ENCODE data around the gene XIRP2.
"Not testable (repeated sequence)": the region's sequence is repeated elsewhere in the genome, so short reads cannot be mapped to it uniquely, and the experiment has no call there.

Gene XIRP2

DNA sequence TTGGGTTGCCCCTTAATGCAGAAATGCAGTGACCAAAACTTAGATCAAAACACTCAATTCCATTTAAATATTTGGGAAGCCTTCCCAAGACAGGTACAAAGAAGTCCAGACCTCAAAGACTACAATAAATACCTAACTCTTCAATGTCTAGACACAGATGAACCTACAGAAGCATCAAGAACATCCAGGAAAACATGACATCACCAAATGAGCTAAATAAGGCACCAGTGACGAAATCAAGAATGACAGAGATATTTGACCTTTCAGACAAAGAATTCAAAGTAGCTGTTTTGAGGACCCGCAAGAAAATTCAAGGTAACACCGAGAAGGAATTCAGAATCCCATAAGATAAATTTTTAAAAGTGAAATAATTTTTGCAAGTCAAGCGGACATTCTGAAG is 140.2 kb downstream of the XIRP2 start:
- Histone ChIP-seq H3K9me3 (ENCODE audit: control insufficient read depth, insufficient read depth, low read length) (no peaks in the 10 kb centered on the region), H3K9ac (ENCODE audit: low read depth, low read length) (no peak overlapping the region), H3K36me3 (ENCODE audit: insufficient read depth, low read length) (no peaks in the 10 kb centered on the region), H3K4me1 (ENCODE audit: insufficient read depth, low read length) (no peaks in the 10 kb centered on the region)

DNA sequence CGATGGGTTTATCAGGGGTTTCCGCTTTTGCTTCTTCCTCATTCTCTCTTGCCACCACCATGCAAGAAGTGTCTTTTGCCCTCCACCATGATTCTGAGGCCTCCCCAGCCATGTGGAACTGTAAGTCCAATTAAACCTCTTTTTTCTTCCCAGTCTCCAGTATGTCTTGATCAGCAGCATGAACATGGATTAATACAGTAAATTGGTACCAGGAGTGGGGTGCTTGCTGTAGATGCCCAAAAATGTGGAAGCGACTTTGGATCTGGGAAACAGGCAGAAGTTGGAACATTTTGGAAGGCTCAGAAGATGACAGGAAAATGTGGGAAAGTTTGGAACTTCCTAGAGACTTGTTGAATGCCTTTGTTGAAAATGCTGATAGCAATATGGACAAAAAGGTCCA is 146.7 kb downstream of the XIRP2 start:
- H3K4me1 ChIP-seq (ENCODE audit: insufficient read depth, low read length); H3K9me3 ChIP-seq (ENCODE audit: control insufficient read depth, insufficient read depth, low read length); H3K36me3 ChIP-seq (ENCODE audit: insufficient read depth, low read length); H3K9ac ChIP-seq (ENCODE audit: low read depth, low read length): not testable (repeated sequence)

DNA sequence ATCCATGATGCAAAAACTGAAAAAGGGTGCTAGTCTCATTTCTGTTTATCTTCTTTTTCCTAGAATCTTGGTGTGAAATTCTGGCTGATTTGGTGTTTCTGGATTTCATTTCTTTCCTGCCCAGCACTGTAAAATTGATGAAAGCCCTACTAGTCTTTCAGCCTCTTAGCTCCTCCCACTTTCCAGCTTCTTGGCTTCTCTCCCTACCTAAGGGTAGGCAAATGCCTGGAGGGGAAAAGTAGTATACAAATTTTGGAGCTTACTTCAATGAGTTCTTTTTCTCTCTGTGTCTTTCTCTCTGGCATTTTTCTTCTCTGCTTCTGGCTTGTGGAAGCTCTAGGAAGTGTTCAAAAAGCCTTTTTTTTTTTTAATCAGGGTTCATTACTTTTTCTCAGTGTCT is 160.5 kb downstream of the XIRP2 start:
- Histone ChIP-seq H3K9me3 (ENCODE audit: control insufficient read depth, insufficient read depth, low read length) (no peaks in the 10 kb centered on the region), H3K9ac (ENCODE audit: low read depth, low read length) (no peak overlapping the region), H3K36me3 (ENCODE audit: insufficient read depth, low read length) (no peaks in the 10 kb centered on the region), H3K4me1 (ENCODE audit: insufficient read depth, low read length) (no peaks in the 10 kb centered on the region)

DNA sequence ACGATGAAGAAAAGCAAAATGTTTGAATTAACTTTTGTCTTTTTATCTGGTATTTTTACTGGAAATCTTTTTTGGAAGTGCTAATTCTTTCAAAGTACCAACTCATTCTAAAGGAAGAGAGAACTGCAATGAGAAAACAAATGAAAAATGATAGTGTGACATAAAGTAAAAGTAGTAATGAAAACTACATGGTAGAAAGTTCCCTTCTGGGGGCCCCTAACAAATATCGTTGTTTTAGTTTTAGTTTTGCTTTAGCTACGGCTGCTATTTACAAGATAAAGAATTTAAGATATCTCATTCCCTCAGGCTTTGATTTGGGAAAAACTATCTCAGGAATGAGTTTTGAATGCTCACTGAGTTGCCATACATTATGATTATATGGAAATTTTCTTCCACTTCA is 161.4 kb downstream of the XIRP2 start:
- H3K4me1 ChIP-seq (ENCODE audit: insufficient read depth, low read length): no peaks in the 10 kb centered on the region
- no peaks in the 10 kb centered on the region for H3K36me3 ChIP-seq (ENCODE audit: insufficient read depth, low read length)
- no peaks in the 10 kb centered on the region for H3K9me3 ChIP-seq (ENCODE audit: control insufficient read depth, insufficient read depth, low read length)
- H3K9ac ChIP-seq (ENCODE audit: low read depth, low read length): no peak overlapping the region

DNA sequence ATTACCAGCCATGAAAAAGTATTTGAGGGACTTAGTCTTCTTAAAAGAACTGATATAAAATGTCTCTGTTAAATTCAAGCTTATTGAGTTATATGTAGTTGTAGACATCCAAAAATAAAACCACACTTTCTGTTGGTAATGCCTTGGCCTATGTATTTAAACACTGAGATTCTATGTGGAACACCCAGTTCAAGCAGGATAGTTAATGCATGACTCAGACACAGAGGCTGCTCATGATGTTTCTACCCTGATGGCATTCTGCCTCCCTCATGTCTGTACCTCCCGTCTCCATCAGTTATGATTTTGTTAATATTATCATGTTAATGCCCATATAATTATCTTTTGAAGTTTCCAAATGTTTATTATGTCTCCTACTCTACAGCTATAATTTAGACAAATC is 164.5 kb downstream of the XIRP2 start:
- no peaks in the 10 kb centered on the region for H3K36me3 ChIP-seq (ENCODE audit: insufficient read depth, low read length)
- no peaks in the 10 kb centered on the region for H3K4me1 ChIP-seq (ENCODE audit: insufficient read depth, low read length)
- H3K9me3 ChIP-seq (ENCODE audit: control insufficient read depth, insufficient read depth, low read length): no peaks in the 10 kb centered on the region
- no peak overlapping the region for H3K9ac ChIP-seq (ENCODE audit: low read depth, low read length)

DNA sequence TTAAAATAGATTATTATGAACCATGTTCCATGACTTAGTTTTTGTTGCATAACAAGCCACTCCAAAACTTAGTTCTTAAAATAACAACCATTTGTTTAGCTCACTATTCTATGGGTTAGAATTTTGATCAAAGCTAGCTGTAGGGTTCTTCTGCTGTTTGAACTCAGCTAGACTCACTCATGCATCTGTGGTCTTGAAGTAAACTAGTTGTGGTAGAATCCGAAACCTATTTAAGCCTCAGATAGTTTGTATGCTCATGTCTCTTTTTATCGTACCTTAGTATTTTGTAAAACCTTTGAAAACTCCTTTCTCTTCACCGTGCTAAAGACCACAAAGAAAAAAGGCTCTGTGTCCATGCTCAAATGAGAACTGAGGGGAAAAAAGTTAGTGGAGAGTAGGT is 166.6 kb downstream of the XIRP2 start:
- Histone ChIP-seq H3K9me3 (ENCODE audit: control insufficient read depth, insufficient read depth, low read length) (no peaks in the 10 kb centered on the region), H3K36me3 (ENCODE audit: insufficient read depth, low read length) (no peaks in the 10 kb centered on the region)

DNA sequence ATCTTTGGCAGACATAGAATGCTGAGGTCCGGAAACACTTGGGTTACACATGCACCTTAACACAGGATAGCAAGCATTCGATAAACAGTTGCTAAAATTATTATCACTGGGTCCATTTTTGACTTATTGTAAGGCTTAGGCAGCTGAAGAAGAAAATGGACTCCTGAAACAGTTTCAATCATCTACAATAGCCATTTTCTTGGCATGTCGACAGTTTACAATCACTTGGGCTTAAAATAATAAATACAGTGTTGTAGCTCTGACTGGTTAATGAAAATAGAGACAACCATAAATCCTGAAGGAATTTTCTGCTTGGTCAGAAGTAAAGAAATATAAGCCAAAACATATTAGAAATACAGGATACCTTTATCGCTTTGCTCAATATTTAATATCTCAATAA is 169.2 kb downstream of the XIRP2 start:
- no peaks in the 10 kb centered on the region for H3K4me1 ChIP-seq (ENCODE audit: insufficient read depth, low read length)
- no peak overlapping the region for H3K9ac ChIP-seq (ENCODE audit: low read depth, low read length)
- H3K36me3 ChIP-seq (ENCODE audit: insufficient read depth, low read length): no peaks in the 10 kb centered on the region
- H3K9me3 ChIP-seq (ENCODE audit: control insufficient read depth, insufficient read depth, low read length): no peaks in the 10 kb centered on the region

More for the DNA sequence above, 166.6 kb downstream of the XIRP2 start:
- no peak overlapping the region for H3K9ac ChIP-seq (ENCODE audit: low read depth, low read length)
- H3K4me1 ChIP-seq (ENCODE audit: insufficient read depth, low read length): no peaks in the 10 kb centered on the region

DNA sequence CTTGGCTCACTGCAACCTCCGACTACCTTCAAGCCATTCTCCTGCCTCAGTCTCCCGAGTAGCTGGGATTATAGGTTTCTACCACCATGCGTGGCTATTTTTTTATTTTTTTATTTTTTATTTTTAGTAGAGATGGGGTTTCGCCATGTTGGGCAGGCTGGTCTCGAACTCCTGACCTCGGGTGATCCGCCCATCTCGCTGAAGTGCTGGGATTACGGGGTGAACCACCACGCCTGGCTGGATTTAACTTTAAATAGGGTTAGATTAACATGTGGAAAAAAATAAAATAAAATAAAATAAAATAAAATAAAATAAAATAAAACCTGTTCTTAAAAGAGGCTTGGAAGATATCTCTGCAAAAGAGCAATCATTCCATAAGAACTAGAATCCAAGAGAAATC is 170.9 kb downstream of the XIRP2 start:
- H3K36me3 ChIP-seq (ENCODE audit: insufficient read depth, low read length): no peaks in the 10 kb centered on the region
- H3K9me3 ChIP-seq (ENCODE audit: control insufficient read depth, insufficient read depth, low read length): no peaks in the 10 kb centered on the region
- no peaks in the 10 kb centered on the region for H3K4me1 ChIP-seq (ENCODE audit: insufficient read depth, low read length)
- no peak overlapping the region for H3K9ac ChIP-seq (ENCODE audit: low read depth, low read length)

DNA sequence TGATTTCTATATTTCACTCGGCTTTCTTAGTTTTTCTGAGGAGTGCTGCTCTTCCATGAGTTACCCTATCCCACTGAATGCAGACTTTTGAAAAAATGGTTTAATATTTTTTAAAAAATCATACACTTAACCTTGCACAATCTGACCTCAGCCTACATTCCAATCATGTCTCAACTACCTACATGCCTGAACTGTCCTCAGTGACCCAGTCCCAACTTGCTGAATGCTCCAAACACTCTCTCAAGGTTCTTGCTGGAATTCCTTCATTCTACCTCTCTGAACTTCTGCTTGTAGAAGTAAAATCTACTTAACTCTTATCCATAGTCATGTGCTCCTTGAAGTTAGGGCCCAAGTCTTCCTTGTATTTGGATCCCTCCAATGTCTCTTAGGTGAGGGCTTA is 181.6 kb downstream of the XIRP2 start:
- Histone ChIP-seq H3K9me3 (ENCODE audit: control insufficient read depth, insufficient read depth, low read length) (no peaks in the 10 kb centered on the region), H3K36me3 (ENCODE audit: insufficient read depth, low read length) (no peaks in the 10 kb centered on the region), H3K4me1 (ENCODE audit: insufficient read depth, low read length) (no peaks in the 10 kb centered on the region), H3K9ac (ENCODE audit: low read depth, low read length) (no peak overlapping the region)

DNA sequence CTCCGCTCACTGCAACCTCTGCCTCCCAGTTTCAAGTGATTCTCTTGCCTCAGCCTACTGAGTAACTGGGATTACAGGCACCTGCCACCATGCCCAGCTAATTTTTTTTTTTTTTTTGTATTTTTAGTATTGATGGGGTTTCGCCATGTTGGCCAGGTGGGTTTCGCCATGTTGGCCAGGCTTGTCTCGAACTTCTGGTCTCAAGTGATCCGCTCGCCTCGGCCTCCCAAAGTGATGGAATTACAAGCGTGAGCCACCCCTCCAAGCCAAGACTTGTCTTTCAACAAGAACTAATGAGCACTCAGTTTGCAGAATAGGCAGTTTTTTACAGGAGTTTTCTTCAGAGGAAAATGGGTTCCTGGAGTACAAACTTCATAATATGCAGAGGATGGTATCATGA is 187.4 kb downstream of the XIRP2 start:
- not testable (repeated sequence) for H3K36me3 ChIP-seq (ENCODE audit: insufficient read depth, low read length); H3K9me3 ChIP-seq (ENCODE audit: control insufficient read depth, insufficient read depth, low read length); H3K9ac ChIP-seq (ENCODE audit: low read depth, low read length); H3K4me1 ChIP-seq (ENCODE audit: insufficient read depth, low read length)

DNA sequence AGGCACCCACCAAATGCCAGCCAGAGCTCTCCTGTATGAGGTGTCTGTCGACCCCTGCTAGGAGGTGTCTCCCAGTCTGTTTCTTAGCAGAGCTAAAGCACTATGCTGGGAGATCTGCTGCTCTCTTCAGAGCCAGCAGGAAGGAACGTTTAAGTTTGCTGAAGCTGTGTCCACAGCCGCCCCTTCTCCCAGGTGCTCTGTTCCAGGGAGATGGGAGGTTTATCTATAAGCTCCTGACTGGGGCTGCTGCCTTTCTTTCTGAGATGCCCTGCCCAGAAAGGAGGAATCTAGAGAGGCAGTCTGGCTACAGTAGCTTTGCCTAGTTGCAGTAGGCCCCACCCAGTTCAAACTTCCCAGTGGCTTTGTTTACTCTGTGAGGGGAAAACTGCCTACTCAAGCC is 210.7 kb downstream of the XIRP2 start:
- H3K36me3 ChIP-seq (ENCODE audit: insufficient read depth, low read length); H3K9me3 ChIP-seq (ENCODE audit: control insufficient read depth, insufficient read depth, low read length); H3K9ac ChIP-seq (ENCODE audit: low read depth, low read length); H3K4me1 ChIP-seq (ENCODE audit: insufficient read depth, low read length): not testable (repeated sequence)

DNA sequence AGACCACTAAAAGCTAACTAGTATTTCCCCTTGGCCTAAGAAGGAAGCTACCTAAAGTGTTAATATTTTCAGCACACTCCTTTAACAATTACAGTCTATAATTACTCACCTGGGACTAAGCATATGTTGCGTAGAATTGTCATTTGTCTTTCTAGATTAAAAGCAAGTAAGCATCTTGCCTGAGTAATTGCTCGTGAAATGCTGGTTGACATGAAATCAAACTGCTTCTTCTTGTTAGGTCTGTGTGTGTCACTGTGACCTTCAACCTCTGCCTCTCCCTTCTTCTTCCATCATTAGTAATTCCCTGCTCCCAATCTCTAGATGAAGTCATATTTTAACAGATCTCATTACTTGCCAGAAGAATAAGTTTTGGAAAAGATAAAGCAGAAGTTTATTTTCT is 212.2 kb downstream of the XIRP2 start:
- no peaks in the 10 kb centered on the region for H3K4me1 ChIP-seq (ENCODE audit: insufficient read depth, low read length)
- no peaks in the 10 kb centered on the region for H3K9me3 ChIP-seq (ENCODE audit: control insufficient read depth, insufficient read depth, low read length)
- H3K36me3 ChIP-seq (ENCODE audit: insufficient read depth, low read length): no peaks in the 10 kb centered on the region
- no peak overlapping the region for H3K9ac ChIP-seq (ENCODE audit: low read depth, low read length)

DNA sequence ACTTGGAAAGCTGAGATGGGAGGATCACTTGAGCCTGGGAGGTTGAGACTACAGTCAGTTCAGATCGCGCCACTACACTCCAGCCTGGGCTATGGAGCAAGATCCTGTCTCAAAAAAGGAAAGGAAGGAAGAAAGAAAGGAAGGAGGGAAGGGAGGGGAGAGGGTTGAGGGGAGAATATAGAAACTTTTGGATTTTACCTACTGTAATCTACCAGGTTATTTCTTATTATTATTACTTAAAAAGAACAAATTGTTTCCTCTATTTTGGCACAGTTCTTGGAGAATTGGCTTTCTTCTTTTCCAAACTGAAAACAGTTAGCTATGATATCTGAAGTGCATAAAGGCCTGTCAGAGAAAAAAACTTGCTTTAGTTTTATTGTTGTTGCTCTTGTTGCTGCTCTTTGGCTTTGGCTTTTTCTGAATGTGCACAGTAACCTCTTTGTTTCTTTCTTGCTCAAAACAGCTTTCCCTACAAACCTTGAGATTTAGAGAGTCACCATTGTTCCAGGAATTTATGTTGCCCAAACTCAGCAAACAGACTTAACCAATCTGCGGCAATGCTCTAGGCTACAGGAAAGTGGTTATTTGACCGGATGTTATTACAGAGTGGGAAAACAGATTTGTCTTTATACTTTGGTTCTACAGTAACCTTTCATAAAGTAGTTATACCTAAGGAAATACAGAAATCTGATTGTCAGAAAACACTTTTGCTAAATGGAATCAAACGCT is 214.9 kb downstream of the XIRP2 start:
- Histone ChIP-seq H3K36me3 (ENCODE audit: insufficient read depth, low read length) (no peaks in the 10 kb centered on the region), H3K9ac (ENCODE audit: low read depth, low read length) (no peak overlapping the region), H3K4me1 (ENCODE audit: insufficient read depth, low read length) (no peaks in the 10 kb centered on the region), H3K9me3 (ENCODE audit: control insufficient read depth, insufficient read depth, low read length) (no peaks in the 10 kb centered on the region)

DNA sequence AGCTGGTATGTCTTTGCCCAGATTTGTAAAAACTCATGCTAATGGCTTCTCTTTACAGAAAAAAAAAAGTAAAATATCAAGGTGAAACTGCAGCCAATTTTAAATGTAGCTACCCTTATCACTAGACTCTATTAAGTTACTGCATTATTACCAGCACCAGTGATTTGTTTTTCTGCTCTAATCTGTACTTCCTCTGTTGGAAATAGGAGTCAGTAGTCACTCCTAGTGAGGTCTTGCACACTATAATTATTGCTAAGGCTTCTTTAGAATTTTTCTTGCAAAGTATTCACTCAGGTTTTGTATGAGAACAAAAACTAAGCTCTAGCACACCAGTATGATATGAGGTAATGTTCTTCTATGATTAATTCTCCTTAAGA is 215.5 kb downstream of the XIRP2 start:
- Histone ChIP-seq H3K9ac (ENCODE audit: low read depth, low read length) (no peak overlapping the region), H3K36me3 (ENCODE audit: insufficient read depth, low read length) (no peaks in the 10 kb centered on the region), H3K9me3 (ENCODE audit: control insufficient read depth, insufficient read depth, low read length) (no peaks in the 10 kb centered on the region), H3K4me1 (ENCODE audit: insufficient read depth, low read length) (no peaks in the 10 kb centered on the region)

DNA sequence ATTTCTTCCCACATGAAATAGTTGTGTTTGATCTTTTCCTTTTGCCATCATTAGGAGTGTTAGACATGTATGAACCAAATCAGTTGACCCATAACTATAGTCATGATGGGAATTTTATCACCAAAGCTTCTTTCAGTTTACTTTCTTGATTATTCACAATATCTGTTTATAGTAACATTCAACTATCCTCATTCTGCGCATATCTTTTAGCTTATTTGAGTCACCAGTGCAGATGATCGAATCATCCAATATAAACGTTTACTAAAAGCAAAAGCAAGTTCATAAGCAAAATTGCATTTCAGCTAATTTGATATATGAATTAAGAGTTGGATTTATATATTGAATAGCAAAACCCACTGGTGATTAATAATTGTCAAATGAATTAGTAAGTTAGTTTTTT is 216.4 kb downstream of the XIRP2 start:
- Histone ChIP-seq H3K9me3 (ENCODE audit: control insufficient read depth, insufficient read depth, low read length) (no peaks in the 10 kb centered on the region), H3K4me1 (ENCODE audit: insufficient read depth, low read length) (no peaks in the 10 kb centered on the region), H3K36me3 (ENCODE audit: insufficient read depth, low read length) (no peaks in the 10 kb centered on the region), H3K9ac (ENCODE audit: low read depth, low read length) (no peak overlapping the region)

DNA sequence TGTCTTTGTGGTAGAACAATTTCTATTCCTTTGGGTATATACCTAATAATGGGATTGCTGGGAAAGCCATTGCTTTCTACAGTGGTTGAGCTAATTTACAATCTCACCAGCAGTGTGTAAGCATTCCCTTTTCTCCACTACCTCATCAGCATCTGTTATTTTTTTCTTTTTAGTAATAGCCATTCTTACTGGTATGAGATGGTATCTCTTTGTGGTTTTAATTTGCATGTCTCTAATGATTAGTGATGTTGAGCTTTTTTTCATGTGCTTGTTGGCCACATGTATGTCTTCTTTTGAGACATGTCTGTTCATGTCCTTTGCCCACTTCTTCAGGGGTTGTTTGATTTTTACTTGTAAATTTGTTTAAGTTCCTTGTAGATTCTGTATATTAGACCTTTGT is 221.4 kb downstream of the XIRP2 start:
- H3K4me1 ChIP-seq (ENCODE audit: insufficient read depth, low read length); H3K9me3 ChIP-seq (ENCODE audit: control insufficient read depth, insufficient read depth, low read length); H3K36me3 ChIP-seq (ENCODE audit: insufficient read depth, low read length); H3K9ac ChIP-seq (ENCODE audit: low read depth, low read length): not testable (repeated sequence)

Data from ES-I3 (cell line).